Measurements from ENCODE around the gene RPL41.

The RPL41 gene

GRCh38 chr12:56080556-56081138 is 35.8 kb upstream of the RPL41 start:
- H3K4me3 ChIP-seq (replicated peaks; ENCODE audit: low read depth, low read length) = peak overlapping the region; percentile 56
- no peak for DNase-seq (ENCODE audit: low read depth)
- TF ChIP-seq CTCF (IDR thresholded peaks at IDR 0.05; ENCODE audit: low read length, missing control alignments) = no peak

DNA sequence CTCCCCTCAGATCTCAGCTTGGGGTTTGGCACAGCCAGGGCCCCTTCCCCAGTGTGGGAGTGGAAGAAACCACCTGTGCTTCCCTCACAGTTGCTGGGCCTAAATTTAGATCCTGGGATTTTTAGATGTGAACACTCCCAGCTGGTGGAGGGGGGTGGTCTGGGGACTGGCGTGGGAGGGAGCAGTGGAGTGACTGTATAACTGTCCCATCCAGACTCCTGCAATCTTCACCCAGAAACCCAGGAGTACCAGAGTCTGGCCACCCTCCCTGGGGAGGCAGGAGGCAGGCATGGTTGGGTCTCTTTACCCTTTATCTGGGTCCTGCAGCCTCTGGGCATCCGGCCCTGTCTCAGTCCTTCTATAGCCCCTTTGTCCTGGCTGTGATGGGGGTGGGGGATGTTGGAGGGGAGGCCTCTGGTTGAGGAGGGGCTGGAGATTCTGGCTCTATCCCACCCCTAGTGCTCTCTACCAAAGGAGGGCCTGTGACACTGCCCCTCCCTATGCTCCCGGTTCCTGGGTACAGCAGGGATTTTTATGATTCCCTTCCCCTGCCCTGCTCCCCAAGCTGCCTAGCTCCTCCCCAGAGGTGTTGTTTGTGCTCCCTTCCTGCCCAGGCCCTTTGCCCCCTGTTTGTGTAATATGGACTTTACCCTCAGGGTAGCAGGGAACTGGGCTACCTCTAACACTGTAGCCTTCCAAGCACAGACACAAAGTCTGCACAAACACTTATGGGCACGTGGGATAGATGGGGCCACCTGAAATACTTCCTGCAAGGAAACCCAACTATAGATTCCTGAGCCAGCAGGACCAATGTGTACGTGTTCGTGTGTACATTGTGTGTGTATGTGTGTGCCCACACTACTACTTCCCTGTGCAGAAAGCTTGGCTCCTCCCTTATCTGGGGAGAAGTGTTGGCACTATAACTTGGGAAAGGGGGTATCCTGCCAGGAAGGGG is 34.8 kb upstream of the RPL41 start:
- no peak for TF ChIP-seq CTCF (IDR thresholded peaks at IDR 0.05; ENCODE audit: low read length, missing control alignments)

GRCh38 chr12:56082382-56082781 is 34.1 kb upstream of the RPL41 start:
- no peak for TF ChIP-seq CTCF (IDR thresholded peaks at IDR 0.05; ENCODE audit: low read length, missing control alignments)
- no peak overlapping the region for H3K4me3 ChIP-seq (replicated peaks; ENCODE audit: low read depth, low read length)
- no peak for DNase-seq (ENCODE audit: low read depth)

More for the DNA sequence above, 34.8 kb upstream of the RPL41 start:
- DNase-seq (ENCODE audit: low read depth) = no peak
- H3K4me3 ChIP-seq (replicated peaks; ENCODE audit: low read depth, low read length) = no peak overlapping the region

GRCh38 chr12:56082967-56083366 is 33.5 kb upstream of the RPL41 start:
- no peak overlapping the region for H3K4me3 ChIP-seq (replicated peaks; ENCODE audit: low read depth, low read length)
- TF ChIP-seq CTCF (IDR thresholded peaks at IDR 0.05; ENCODE audit: low read length, missing control alignments) = no peak
- no peak for DNase-seq (ENCODE audit: low read depth)

DNA sequence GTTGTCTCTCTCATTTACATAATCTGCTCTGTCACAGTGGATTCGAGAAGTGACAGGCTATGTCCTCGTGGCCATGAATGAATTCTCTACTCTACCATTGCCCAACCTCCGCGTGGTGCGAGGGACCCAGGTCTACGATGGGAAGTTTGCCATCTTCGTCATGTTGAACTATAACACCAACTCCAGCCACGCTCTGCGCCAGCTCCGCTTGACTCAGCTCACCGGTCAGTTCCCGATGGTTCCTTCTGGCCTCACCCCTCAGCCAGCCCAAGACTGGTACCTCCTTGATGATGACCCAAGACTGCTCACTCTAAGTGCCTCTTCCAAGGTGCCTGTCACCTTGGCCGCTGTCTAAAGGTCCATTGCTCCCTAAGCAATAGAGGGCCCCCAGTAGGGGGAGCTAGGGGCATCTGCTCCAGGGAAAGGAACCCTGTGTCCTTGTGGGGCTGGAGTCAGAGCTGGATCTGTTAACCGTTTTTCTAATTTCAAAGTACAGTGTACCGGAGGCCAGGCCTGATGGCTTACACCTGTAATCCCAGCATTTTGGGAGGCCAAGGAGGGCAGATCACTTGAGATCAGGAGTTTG is 31.4 kb upstream of the RPL41 start:
- H3K4me3 ChIP-seq (replicated peaks; ENCODE audit: low read depth, low read length) = no peak overlapping the region
- TF ChIP-seq CTCF (IDR thresholded peaks at IDR 0.05; ENCODE audit: low read length, missing control alignments) = peak; percentile 46
- no peak for DNase-seq (ENCODE audit: low read depth)

DNA sequence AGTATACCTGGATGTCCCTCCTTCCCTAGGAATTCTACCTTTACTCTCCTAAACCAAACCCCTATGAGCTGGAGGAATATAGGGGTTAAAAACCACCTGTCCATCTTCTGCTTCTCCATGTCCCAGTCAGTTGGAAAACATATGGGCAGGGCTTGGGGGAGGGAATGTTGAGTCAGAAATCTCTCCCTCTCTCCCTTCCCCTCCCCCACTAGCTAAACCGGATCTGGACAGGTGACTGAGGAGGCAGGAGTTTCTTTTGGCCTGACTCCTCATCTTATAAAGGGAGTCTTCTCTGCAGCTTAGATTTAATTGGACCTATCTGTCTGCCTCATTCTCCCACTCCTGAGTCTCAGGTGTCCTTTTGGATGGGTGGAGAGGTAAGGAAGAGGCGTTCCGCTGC is 30.3 kb upstream of the RPL41 start:
- no peak overlapping the region for H3K4me3 ChIP-seq (replicated peaks; ENCODE audit: low read depth, low read length)
- no peak for DNase-seq (ENCODE audit: low read depth)
- no peak for TF ChIP-seq CTCF (IDR thresholded peaks at IDR 0.05; ENCODE audit: low read length, missing control alignments)
